CD4-positive, alpha-beta T cell treated with Interferon gamma for 1 hour (primary cell): ENCODE measurements around the gene ZFPM1.
A peak's percentile ranks its signal among the peaks of the same experiment; 100 is the strongest.

ENCODE experiments used
- DNase-seq: peaks from one replicate; pipeline ENCODE4 v3.0.0-alpha.2; 2020

Gene ZFPM1

GRCh38 chr16:88548131-88548874, 95.2 kb downstream of the ZFPM1 start:
- DNase-seq = no peak

DNA sequence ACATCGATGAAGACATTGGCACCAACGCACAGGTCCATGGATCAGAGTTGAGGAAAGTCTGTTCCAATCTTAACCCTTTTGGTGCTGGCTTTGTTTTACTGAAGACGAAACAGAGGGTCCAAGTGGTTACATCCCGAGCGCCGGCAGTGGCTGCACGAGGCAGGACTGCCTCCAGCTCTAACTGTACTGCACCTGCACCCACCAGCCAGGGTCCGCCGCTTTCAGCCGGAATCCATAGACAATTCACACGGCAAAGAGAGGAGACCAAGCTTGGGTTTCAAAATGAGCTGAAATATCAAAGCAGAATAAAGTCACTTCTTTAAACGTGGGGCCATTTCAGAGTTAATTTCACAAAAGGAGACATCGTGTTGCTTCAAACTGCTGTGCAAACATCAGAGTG, 95.9 kb downstream of the ZFPM1 start:
- no peak for DNase-seq

- no peak for DNase-seq
Observed at GRCh38 chr16:88549671-88550245, 96.7 kb downstream of the ZFPM1 start.

DNA sequence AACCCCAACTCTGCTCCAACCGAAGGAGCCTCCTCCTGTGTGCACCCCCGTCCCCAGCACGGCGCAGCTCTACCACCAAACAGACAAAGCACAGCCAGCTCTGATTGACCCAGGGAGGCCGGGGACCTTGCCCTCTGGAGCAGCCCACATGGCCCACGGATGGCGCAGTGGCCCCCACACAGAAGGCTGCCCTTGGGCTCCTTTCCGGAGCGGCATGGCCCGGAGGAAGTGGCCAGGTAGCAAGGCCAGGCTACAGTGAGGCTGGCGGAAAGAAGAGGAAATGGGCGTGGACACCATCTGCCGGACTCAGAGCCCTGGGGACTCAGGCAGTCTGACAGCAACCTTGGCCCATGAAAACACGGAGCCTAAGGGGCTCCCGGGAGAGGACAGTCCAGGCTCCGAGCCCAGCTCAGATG, 97.2 kb downstream of the ZFPM1 start:
- DNase-seq = no peak

DNA sequence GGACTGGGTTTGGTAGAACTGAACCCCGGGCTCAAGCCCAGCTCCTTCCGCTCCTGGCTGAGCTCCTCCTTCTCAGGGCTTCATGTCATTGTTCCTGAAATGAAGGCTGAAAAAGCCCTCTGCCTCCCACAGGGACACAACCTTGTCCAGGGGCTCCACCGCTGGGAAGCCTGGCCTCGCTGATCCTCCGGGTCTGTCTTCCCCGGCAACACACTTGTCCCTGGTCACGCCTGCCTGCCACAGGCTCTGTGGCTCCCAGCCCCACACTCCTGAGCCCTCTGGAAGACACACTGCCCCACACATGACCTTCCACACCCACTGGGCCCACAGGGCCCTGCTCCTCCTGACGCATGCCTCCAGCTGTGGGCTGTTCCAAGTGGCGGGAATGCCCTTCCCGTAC, 99.1 kb downstream of the ZFPM1 start:
- DNase-seq = no peak

DNA sequence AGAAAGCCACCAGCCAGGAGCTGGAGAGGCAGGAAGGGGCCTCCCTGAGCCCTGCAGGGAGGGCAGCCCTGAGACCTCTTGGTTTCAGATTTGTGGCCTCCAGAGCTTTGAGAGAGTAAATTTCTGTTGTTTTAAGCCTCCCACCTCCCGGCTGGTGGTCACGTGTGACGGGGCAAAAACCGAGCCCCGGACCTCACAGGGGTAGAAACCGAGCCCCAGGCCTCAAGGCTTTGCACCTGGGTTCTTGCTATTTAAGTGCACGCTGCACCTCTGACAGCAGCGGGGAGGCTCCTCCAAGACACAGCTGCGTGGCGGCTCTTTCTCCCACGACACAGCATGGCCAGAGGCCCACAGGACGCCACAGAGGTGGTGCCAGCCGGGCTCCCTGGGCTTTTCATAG, 99.7 kb downstream of the ZFPM1 start:
- no peak for DNase-seq

DNA sequence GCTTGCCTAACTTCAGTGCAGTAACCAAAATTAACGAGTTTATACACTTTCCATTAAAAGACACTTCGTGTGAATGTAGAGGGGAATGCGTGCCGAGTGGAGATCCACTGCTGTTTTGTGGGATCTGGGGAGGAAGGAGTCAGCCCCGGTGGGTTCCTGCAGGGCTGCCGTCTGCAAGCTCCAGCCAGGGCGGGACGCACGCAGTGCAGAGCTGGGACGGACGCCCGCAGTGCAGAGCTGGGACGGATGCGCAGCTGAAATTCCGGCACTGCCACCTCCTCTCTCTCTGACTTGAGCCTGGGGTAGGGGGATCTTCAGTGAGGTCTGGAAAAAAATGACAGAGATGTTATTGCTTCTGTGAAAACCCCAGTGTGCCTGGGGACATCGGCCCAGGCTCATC, 100.7 kb downstream of the ZFPM1 start:
- DNase-seq = no peak

- DNase-seq = no peak
Observed at GRCh38 chr16:88554711-88555264, 101.7 kb downstream of the ZFPM1 start.

GRCh38 chr16:88556294-88556988, 103.4 kb downstream of the ZFPM1 start:
- no peak for DNase-seq

DNA sequence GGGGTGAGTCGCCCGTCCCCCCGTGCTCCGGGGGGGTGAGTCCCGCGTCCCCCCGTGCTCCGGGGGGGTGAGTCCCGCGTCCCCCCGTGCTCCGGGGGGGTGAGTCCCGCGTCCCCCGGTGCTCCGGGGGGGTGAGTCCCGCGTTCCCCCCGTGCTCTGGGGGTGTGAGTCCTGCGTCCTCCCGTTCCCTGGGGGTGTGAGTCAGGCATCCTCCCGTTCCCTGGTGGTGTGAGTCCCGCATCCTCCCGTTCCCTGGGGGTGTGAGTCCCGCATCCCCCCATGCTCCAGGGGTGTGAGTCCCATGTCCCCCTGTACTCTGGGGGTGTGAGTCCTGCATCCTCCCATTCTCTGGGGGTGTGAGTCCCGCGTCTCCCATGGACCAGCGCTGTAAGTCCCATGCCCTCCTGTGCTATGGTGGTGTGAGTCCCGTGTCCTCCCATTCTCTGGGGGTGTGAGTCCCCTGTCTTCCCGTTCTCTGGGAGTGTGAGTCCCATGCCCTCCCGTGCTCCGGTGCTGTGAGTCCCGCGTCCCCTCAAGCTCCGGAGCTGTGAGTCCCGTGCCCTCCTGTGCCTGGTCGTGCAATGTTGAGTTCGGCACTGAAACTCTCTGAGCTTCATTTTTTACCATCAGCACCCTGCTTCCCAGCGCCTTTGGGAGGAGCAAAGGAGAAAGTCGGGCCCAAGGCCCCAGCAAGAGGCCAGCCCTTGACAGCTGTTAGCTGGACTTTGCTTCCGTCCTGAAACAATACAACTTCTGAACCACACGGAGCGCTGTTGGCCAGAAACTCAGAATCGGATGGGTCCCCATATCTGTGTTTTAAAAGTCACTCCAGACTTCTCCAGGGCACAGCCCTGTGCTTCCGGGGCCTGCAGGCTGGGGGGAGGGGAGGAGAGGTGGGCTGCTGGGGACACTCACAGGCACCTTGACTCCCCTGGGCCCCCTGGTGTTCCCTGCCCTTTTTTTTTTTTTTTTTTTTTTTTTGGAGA, 105.7 kb downstream of the ZFPM1 start:
- no peak for DNase-seq

DNA sequence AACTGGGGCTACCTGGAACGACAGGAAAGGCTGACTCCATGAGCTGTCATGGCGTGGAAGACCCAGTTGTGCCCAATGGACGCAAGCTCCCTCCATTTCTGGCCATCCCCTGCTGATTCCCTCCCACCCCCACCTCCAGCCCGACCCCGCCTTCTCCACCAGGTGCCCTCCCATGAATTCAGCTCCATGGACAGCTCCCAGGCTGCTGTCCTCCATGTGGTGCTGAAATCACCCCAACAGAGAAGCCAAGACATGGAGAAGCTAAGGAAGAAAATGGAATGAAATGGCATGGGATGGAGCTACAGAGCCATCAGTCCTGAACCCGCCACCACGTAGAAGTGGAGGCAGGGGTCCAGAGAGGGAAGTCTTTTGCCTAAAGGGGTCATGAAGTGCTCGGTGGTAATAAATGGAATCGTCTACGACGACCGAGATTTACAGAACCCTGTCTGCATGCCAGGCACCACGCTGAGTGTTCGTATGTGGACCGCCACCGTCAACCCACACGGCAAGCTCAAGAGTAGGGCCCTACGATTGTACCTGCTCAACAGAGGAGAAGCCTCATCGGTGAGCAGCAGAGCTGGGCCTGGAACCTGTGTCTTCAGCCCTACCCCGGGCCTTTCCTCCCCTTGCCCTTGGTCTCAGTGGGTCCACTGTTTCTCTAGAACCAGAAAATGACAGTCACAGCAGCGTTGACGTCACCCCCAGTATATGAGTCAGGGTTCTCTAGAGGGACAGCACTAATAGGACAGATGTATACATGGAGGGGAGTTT, 107.8 kb downstream of the ZFPM1 start:
- no peak for DNase-seq

DNA sequence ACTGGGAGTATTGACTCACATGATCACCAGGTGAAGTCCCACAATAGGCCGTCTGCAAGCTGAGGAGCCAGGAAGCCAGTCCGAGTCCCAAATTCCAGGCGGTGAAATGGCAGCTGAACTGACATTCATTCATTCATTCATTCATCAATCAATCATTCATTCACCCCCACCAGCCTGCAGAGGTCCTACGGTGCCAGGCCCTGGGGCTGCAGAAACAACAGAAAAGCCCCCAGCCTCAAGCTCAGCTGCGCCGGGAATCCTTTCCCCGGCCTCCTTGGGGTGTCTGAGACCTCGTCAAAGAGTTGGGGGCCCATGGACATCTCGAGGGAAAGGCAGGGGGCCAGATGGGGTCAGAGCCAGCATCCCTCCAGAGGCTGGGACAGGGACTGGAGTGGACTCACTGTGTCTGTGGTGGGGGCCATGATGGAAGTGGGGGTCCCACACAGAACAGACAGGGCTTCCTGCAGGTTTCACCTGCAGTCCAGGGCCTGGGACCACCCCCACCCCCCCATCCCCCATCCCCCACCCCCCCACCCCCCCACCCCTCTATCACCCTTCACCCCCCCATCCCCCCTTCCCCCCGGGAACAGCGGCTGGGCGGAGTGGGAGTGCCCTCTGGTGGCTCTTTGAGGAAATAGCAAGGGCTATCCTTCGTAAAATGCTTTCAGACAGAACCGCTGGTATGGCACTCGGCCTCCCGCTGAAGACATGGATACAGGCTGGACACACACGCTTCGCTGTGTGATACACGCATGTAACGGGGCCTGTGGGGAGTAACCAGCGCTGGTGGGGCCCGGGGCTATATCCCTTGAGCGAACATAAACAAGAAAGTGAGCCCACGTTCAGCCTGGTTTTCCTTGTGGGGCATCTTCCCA, 108.6 kb downstream of the ZFPM1 start:
- peak; percentile 41 for DNase-seq

DNA sequence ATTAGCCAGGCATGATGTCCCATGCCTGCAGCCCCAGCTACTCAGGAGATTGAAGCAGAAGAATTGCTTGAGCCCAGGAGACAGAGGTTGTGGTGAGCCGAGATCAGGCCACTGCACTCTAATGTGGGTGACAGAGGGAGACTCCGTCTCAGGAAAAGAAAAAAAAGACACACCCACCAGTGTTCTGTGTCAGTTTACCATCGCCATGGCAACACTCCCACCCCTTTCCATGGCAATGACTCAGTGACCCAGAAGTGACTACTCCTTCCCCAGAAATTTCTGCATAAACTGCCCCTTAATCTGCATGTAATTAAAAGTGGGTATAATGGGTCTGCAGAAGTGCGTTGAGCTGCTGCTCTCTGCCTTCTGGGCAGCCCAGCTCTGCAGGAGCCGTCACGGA, 113.1 kb downstream of the ZFPM1 start:
- DNase-seq = no peak

DNA sequence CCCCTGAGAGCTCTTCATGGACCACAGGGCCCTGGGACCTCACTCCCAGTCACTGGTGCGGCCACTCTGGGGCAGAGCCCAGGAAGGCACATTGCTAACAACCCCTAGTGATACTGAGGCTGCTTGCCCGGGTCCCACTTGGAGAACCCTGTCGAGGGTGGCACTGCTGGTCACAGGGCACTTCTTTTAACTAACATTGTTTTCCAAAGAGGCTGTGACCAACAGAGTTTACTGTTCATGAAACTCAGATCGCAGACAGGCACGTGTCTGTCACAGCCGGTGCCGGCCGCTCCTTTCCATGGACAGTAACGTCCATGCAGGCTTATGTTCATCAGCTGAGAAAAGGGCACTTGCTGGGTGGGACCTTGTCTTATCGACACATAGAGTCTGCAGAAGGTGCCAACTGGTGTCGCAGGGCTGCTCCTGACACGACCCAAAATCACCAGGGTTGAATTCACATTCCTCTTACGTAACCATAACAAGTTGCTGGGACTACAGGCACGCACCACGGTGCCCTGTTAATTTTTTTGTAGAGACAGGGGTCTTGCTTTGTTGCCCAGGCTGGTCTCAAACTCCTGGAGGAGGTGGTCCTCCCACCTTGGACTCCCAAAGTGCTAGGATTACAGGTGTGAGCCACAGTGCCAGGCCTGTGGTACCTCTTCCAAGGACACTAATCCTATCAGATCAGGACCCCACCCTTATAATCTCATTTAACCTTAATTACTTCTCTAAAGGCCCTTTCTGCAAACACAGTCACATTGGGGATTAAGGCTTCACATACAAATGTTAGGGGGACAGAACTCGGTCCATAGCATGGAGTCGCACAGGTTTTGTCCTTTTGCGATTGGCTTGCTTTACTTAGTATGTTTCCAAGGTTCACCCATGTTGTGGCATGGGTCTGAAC, 115.9 kb downstream of the ZFPM1 start:
- DNase-seq = no peak

DNA sequence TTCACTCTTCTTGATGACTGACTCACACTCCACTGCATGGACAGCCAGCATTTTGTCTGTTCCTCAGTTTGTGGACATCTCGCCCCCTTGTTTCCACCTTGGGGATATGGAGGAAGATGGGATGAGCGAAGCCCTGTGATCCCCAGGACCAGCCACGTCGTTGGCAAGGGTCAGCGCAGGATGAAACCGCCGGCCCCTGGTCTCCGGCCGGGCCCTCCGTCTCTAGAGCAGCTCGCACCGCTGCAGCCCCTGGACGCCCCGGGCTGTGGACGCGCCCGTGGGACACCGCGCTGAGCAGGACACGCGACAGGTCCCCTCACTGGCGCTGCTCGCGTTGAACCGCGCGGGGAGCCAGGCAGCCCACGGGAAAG, 116.5 kb downstream of the ZFPM1 start:
- DNase-seq = no peak

DNA sequence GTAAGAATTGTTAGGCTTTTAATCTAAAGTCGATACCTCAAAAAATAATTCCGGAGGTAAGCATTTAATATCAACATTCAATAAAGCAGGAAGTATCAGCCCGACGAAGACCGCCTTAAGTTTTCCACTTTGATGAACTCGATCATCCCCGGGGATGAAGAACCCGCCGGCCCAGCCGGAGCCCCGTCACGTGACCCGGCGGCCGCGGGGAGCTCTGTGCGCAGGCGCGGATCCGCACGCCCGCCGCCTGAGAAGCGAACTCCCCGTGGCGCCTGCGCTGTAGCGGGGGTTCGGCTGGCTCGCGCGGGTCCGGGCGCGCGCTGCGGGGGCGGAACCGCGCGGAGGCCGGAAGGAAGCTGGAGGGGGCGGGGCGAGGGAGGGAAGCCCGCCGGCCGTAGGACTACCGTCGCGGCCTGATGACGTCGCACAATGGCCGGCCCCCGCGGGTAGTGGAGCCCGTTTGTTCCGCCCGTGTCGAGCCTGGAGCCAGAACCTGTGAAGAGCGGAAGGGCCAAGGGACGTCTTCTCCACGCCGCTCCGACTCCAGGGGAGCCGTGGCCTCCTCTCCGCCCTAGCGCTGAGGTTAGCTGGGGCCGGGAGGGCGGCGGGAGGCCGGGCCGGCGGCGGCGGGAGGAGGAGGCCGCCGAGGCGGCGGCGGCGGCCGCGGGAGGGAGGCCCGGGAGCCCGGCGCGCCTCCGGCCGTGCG, 117.1 kb downstream of the ZFPM1 start, which contains the start of gene ZC3H18:
Gene ZC3H18 (plus strand): TSS at position 419 of the 706 bp plus-strand sequence. CDS start 6,721 bp downstream, outside the sequence.
- DNase-seq = peak; percentile 97

DNA sequence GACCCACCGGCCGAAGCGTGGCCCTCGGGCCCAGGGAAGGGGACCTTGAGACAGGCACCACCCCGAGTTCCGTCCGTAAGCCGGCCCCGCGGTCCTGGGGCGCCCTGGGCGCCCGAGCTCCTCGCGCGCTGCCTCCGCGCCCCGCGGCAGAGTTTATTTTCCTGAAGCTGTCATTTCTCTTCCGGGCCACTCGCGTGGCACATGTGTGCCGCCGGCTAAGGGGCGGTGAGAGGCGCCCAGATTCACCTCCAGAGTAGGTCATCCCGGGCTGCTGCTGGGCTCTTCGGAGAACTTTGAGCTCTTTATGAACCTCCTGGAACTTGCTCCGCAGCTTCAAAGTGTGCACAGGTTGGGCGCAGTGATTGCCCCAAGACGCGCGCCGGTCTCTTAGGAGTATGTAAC, 117.6 kb downstream of the ZFPM1 start:
- DNase-seq = peak; percentile 24

DNA sequence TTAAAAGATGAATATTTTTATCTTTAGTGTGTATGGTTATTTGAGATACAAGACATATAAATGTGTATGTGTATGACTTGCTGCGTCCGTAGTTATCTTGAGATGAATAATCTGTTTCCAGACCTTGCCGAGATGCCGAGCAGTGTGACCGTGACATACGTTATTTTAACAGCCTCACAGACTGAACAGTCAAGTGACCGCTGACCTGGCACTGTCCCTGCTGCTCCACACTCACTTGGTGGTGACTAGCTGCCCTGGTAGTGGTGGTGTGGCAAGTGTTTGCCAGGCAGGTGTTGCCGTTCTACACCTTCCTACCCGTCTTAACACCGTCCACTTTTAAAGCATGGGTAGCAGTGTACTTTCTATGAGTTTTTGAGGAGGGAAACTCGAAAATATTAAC, 122.2 kb downstream of the ZFPM1 start:
- DNase-seq = no peak

DNA sequence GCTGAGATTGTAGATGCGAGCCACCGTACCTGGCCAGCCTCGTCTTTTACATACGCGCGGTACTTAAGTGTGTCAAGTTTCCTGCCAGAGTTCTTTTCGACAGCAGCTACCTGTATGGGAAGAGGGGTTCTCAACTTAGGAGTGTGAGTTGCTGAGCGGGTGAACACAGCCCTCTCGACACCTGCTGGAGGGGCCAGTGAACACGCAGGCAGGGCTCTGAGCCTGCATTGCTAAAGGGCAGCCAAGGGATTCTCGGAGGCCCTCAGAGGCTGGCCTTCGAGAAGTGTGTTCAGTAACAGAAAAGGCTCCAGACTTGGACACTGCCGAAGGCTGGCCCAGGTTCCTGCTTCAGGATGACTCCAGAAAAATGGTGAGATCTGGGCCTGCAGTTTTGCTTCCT, 123.2 kb downstream of the ZFPM1 start:
- no peak for DNase-seq
